SK-N-MC (cell line): ENCODE results near the gene CTF1.

Source experiments
- EZH2 ChIP-seq: fragments of 200-600 bp; sonication (generic); IDR thresholded peaks from one replicate; pipeline ENCODE4 v1.6.1; 2017; ENCODE audit warnings: antibody characterized with exemption
- POLR2AphosphoS5 ChIP-seq: IDR thresholded peaks from 2 replicates; pipeline ENCODE4 v1.6.1; 2012; ENCODE audit warnings: mild to moderate bottlenecking, low read depth, low read length, borderline replicate concordance

DNA sequence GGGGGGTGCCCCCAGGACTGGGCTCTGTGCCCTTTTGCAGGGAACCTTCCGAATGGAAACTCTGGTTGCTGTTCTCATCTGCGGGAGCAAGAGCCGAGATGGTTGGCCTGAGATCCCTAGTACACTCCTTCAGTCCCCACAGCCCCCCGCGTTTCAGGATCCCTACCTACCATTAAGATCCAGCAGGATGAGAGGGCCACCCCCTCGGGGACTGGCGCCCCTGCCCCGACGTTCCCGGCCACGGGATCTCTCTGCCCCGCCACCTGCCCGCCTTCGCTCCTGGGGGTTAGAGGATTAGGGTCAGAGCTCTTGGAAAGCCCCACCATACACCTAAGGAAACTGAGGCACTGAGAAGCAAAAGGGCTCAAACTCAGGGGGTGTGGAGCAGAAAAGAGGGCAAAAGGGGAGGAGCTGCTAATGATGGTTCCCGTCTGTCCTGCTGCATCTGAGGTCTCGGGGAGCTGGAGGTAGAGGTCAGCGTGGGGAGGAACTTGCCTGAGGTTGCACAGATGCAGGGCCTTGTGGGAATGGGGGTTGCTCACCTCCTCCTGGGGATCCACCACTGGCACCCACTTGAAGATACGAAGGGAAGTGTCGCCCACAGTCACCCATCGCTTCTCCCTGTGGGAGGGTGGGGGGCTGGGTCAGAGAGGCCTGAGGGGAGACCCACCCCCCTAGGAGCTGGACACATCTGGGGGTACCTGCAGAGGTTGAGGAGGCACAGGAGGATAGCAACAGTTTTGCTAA, 3.6 kb upstream of the CTF1 start:
- TF ChIP-seq POLR2AphosphoS5 (no peak), EZH2 (no peak)
